C4-2B (cell line): ENCODE results near the gene SDK2.

Experiments
- ZFX ChIP-seq: fragments of 450-650 bp; IDR thresholded peaks from 2 replicates; pipeline ENCODE4 v1.6.1; 2017
- TF ChIP-seq, protein P1 (sequence below): fragments of 450-650 bp; conservative IDR thresholded peaks from 2 replicates; pipeline ENCODE4 v1.5.1; 2017; ENCODE audit warnings: mild to moderate bottlenecking

DNA sequence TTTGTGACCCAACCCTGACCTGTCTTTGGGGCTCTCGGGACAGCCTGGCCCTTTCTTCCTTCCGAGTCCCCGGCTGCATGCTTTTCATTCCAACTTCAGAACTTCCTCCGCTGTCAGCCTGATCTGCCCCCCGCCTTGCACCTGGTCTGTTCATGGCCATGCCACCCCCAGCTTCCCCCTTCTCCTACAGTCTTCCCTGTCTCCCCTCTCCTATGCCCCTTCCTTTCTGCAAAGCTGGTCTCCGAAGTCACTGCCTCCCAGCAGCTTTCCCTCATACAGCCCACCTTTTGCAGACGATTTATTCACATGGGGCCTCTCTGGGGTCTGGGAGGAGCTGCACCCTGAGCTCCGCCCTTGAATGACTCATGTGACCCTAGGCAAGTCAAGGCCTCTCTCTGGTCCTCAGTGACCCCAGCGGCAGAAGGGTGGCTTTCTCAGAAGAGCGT is 47.1 kb upstream of the SDK2 start:
- TF ChIP-seq, protein P1, sequence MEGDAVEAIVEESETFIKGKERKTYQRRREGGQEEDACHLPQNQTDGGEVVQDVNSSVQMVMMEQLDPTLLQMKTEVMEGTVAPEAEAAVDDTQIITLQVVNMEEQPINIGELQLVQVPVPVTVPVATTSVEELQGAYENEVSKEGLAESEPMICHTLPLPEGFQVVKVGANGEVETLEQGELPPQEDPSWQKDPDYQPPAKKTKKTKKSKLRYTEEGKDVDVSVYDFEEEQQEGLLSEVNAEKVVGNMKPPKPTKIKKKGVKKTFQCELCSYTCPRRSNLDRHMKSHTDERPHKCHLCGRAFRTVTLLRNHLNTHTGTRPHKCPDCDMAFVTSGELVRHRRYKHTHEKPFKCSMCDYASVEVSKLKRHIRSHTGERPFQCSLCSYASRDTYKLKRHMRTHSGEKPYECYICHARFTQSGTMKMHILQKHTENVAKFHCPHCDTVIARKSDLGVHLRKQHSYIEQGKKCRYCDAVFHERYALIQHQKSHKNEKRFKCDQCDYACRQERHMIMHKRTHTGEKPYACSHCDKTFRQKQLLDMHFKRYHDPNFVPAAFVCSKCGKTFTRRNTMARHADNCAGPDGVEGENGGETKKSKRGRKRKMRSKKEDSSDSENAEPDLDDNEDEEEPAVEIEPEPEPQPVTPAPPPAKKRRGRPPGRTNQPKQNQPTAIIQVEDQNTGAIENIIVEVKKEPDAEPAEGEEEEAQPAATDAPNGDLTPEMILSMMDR = no peak
- no peak for TF ChIP-seq ZFX
